Measurements from ENCODE around the gene SHISA2.
"Not testable (repeated sequence)": the region's sequence is repeated elsewhere in the genome, so short reads cannot be mapped to it uniquely, and the experiment has no call there.

Gene SHISA2

DNA sequence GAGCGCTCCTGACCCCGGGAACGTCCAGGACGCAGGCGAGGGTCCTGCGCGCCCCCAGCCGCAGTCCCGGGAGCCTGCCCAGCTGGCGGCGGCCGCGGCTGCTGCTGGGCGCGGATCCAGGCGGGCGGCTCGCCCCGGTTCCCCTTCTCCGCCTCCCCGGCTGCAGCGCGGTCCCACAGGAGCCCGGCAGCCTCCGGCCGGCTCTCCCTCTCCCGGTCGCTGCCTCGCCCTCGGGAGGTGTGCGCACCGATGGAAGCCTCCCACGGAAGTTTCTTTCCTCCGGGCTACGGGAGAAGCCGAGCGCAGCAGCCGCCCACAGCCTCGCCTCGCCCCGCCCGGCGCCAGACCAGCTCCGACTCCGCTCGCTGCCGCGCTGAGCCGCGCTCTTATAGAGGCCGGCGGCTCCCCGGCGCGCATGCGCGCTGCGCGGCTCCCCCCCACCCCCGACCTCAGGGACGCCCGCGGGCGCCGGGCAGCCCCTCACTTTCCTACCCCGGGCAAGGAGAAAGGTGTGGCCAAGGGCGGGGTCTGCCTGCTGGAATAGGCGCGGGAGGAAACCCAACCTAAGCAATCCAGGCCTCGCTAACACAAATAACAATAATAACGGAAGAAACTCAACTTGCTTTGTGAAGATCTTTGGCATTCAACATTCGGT lies at the start of gene SHISA2:
Gene SHISA2 (minus strand): TSS at position 360 of the 655 bp plus-strand sequence. CDS start 1,041 bp downstream, outside the sequence.
- no peak for DNase-seq

DNA sequence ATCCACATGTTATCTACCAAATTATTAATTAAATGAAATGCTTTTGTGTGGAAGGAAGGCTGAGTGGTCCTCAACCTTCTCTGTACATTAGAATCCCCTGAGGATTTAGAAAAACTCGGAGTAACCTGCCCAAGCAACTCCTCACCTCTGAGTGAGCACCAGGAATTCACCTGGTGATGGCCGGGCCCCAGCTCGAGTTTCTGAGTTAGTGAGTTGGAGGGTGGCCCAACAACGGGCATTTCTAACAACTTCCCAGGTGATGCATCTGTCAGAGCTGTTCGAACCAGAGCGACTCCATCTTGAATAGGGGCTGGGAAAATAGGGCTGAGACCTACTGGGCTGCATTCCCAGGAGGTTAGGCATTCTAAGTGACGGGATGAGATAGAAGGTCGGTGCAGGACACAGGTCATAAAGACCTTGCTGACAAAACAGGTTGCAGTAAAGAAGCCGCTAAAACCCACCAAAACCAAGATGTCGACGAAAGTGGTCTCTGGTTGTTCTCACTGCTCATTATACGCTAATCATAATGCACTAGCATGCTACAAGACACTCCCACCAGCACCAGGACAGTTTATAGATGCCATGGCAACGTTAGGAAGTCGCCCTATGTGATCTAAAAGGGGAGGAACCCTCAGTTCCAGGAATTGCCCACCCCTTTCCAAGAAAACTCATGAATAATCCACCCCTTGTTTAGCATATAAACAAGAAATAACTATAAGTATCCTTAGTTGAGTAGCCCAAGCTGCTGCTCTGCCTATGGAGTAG lies 44.2 kb upstream of the SHISA2 start:
- no peak for DNase-seq

DNA sequence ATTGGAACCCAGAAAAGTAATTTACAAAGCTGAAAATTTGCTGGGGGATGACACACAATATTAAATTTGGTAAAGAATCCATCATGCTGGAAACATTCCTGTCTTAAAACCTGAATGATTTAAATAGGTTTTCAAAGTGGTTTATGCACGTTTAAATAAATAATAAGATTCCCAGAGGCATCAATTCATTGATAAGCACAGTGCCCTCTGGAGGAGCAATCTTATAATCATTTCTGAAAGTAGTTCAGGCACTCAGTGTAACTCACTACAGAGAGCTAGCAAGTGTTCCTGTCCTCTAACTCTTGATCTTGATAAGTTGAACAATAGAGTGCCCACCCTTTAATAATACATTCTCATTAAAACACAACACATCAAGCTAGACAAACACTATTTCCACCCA lies 43.5 kb upstream of the SHISA2 start:
- DNase-seq = no peak

DNA sequence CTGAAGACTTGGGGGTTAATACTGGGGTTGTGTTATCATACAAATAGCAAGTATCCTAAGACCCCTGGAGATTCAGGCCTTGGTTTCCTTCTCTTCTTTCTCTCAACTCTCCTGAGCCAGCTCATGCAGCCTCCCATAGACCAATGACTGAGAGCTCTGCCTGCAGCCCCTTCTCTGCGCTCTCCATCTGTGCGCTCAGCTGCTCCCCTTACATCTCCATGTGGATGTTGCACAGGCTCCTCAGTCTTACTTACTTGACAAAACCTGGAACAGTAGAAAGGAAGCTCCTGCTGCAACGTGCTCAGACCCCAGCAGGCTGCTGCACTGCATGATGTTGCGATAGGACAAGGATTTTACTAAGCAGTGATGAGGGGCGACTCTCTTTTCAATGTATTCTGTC lies 25.0 kb upstream of the SHISA2 start:
- not testable (repeated sequence) for DNase-seq

DNA sequence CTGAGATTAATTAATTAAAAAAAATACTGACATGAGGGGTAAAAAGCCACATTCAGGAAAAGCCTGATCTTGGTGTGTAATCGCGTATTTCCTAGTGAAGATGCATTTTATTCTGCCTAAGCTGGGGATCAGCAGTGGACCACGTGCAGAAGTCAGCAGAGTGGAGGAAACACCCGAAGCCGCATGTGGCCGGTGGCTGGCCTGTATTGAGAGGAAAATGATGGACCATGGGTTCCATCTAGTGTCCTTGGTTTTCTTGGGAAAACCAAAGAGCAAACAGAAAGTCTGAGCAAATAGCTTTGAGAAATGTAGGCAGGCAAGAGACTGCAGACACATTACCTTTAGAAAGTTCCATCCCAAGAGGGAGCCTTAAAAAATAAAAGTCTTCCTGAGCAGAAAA lies 23.7 kb upstream of the SHISA2 start:
- DNase-seq = no peak

DNA sequence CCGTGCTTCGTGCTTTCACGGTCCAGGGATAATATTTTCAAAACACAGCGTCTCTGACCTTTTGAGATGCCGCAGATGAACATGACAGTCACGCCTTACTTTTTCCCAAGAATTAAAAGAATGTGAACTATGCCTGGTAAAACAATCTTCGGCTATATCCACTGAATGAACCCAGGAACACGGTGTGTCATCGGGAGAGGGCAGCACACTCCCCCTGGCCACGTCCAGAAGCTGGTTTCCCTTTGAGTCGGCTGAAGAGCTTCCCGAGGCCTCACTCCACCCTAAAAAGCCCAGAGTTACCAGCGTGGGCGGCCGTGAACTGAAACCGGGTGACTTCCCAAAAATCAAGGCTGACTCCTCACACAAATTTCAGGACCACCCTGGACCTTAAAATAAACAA lies 22.9 kb upstream of the SHISA2 start:
- DNase-seq = no peak

DNA sequence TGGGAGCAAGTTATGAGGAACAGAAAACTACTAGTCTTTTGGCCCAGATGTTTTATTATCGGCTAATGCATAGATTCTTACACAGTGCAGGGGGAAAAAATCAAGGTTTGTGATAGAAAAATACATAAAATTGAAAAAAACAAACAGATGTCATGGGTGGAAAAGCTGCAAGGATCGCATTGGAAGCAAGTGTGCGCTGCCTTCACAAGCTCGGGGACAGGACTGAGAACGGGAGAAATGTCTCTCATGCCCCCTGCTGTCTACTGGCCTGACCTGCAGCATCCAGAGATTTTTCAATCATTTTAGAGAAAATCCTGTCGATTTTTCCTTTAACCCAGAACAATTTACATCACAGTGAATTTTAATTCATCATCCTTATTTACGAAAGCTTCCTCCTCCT lies 20.5 kb upstream of the SHISA2 start:
- not testable (repeated sequence) for DNase-seq

DNA sequence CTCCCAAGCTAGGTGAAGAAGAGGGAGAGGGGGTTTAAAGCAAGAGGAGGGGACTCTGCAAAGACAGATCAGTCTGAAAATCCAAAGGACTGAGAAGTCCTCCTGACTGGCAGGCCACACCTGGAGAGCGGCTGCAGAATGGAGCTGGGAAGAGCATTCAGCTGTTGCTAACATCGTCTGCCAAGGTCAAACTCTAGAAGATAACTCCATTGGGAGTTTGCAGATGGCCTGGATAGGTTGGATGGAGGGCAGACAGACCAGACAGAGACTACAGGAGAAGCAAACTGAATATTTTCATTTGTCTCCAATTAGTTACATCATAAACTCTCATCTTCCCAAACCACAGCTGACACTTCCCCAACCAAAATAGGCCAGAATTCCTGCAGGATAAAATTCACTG lies 19.9 kb upstream of the SHISA2 start:
- no peak for DNase-seq

DNA sequence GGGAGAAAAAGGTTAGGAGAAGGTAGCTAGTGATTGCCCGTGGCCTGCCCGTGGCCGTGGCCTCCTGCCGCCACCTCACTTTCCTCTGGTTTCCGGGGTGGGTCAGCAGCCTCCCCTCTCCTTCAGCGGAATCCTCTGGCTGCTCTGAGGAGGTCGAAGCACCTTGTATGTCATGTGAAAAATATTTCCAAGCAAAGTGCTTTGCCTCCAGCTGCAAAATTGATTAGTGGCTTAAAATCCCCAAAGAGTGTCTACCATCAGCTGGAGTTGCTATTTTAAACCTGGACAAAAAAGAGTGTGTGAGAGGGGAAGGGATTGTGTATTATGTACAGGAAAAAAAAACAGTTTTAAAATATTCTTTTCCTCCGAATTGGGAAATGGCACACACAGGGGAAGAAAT lies 17.8 kb upstream of the SHISA2 start:
- not testable (repeated sequence) for DNase-seq

DNA sequence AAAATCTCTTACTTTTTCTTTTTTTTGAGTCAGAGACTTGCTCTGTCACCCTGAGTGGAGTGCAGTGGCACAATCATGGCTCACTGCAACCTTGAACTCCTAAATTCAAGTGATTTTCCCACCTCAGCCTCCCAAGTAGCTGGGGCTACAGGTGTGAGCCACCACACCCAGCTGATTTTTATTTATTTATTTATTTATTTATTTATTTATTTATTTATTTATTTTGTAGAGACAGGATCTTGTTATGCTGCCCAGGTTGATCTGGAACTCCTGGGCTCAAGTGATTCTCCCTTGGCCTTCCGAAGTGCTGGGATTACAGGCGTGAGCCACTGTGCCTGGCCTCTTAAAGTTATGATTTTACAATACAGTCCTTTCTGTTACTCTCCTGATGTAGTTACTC lies 16.6 kb upstream of the SHISA2 start:
- DNase-seq = not testable (repeated sequence)

DNA sequence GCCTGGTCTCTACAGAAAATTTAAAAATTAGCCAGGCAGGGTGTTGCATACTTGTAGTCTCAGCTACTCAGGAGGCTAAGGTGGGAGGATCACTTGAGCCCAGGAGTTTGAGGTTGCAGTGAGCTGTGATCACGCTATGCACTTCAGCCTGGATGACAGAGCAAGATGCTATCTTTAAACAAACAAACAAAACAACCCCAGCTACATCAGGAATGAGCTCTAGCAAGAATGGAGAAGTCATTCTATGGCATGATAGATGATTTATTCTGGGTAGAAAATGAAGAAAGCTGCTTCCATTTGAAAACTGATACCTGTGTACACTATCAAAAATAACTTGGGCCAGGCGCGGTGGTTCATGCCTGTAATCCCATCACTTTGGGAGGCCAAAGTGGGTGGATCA lies 15.8 kb upstream of the SHISA2 start:
- no peak for DNase-seq

DNA sequence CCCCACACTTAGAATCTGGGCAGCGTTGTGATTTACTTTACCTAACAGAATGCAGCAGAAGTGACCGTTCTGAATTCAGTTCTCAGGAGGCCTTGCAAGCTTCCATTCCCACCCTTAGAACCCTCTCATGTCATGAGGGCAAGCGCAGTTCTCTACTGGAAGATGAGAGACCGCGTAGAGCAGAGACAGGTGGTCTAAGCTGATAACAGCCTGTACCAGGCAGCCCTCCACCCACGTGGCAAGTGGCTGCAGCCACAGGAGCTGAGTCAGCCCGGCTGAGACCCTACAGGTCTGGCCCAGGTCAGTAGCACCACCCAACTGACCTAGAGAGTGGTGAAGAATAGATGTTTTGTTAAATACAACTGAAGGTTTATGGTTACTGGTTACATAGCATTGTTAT lies 14.7 kb upstream of the SHISA2 start:
- DNase-seq = not testable (repeated sequence)

DNA sequence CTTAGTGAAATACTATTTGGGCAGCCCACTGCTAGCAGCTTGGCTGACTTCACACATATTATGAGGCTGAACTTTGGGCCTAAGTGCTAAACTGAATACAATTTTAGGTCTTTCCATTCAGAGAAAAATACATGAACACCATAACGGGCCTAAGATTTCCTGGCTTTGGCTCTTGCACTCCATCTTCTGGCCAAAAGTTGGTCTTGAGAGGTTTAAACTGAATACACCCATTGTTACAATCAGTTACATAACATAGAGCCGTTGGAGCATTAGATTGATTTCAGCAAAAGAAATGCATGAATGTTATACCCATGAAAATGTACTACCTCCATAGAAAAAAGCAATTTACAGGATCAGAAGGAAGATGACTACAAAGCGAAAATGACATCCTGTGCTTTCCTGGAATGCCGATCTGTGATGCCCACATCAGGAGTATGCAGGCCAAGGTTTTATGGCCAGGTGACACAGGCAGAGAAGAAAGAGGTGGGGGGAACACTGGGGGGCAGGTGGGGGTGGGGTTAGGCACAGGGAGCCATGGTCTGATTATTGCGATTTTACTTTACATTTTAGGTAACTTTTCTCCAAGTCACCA lies 11.1 kb upstream of the SHISA2 start:
- DNase-seq = no peak

DNA sequence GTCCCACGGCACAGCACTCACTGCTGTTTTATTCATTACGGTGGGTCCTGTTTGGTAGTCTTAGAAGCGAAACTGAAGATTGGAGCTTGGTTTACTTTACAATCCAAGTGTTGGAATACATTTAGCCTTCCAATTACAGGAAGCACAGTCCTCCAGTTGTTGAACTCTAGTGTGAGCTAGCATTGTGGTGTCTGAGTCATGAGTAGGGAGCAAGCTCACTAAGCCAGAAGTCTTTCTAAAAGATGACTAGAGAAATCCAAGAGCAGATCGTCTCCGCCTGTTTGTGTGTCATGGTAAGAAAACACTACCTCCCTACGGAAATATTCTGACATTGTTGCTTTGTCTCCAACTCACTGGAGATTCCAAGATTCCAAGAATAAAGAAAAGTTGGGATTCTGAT lies 10.1 kb upstream of the SHISA2 start:
- no peak for DNase-seq

DNA sequence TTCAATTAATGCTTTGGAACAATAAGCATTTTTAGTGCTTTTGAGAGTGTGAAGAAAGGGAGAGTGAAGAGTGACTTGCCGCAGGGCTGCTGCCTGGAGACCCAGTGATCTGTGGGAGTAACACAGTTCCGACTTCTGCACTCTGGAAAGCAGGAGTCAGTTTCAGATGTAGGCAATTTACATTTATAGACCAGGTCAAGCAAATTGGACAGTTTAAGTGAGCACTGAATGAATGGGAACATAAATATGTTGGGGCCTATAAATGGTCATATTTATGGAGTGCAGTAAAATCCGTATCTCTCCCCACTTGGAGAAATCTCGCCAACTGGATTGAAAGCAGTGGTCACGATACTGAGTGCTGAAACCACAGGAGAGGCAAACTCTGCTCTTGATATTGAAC lies 9.4 kb upstream of the SHISA2 start:
- no peak for DNase-seq

DNA sequence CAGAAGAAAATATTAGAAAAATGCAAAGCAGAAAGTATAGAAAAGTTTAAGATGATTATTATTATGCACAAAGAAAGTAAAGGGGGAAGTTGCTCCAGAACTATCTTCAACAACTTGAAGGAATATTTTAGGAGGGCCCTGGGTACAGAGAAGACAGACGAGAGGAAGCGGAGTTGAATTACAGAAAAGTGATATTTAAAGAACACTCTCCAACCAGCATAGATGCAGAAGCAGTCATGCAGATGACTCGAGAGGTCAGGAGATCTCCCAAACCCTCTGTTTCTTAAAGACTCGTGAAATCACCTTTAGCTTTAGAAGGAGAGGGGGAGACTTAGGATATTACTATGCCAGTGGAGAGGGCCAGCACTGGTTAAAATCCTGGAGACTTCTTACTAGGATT lies 8.5 kb upstream of the SHISA2 start:
- no peak for DNase-seq

DNA sequence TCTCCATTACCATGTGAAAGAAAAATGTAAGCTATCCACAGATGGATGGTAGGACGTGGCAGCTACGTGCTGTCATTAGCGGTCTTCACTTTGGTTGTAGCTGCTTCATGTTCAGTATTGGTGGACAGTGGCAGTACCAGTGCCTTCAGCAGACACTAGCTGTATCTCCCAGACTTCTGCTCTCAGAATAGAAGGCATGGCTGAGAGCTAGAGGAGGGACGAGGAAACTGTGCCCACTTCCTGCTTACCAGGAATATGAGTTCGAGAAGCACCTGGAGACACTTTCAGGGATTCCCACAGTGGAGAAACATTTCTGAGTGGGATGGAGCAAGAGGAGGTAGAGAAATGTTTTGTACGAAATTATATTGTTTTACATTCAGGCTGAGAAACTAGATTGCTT lies 6.9 kb upstream of the SHISA2 start:
- no peak for DNase-seq

DNA sequence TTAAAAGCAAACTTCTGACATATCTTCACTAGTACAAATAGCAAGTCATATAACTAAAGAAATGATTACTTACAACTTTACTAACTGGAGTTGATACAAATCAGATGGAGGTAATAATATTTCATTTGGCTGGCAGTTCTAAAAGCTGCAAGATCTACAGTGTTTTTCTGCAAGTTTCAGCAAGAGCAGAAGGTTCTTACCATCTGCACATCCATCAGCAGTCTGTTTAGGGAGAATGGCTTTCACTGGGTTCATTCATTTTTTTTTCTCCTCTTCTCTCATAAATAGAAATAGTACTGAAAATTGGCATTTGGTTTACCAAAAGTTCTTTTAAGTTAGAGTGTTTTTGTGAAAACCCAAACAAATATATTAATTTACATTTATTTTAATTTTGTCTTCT lies 3.1 kb upstream of the SHISA2 start:
- no peak for DNase-seq

DNA sequence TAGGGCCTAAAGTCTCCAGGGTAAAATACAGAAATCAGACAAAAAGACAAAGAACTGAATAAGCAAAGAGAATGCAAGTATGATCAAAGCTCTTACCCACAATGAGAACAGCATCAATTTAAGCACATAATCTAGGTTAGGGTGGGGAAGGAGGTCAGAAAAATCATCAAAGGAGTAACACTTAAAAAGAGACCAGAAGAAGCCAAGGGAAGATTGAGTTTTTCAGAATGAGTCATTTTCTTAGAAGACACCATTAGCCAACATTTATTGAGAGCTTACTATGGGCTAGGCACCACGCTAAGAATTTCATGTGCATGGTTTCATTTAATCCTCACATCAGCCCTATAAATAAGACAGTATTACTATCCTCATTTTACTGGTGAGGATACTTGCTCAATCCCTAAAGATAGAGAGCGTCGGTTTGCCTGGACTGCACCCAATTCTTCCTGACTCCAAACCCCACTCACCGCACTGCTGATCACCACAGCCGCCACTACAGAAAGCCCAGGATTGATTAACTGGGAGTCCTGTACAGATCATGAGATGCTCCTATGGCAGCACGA lies 1.7 kb upstream of the SHISA2 start:
- DNase-seq = no peak

DNA sequence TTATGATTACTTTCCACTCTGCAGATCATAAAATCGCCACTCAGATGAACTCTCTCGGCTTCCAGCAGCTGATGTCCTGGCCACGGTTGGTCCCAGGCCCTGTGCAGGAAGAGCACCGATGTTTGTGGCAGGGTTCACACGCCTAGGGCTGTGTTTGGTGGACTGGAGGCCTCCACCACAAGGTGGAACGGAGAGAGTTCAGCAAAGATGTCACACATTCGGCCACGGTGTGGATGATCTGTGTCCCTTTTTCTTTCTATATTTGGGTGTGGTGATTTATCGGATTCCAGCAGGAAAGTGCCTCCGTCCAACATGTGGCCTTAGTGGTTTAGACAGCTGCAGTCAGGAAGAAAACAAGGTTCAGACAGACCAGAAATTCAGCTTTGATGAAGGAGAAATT lies 521 bp upstream of the SHISA2 start:
- no peak for DNase-seq

DNA sequence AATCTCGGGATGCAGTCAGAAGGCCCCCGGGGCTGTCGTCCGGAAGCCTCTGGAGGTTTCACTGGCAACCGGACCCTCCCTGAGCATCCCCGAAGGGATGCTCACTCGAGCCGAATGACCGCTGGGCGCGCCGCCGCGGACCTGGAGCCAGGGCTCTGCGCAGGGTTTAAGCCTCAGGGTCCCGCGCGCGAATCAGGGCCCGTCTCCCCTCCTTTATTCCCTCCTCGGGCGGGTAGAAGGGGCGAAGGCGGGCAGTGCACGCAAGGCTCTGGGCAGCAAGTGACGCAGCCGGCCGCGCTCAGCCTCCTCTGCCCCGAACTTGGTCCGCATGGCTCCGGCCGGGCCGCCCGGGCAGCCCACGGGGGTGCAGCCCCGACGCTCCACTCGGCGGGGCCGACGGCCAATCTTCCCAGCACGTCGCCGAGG lies 572 bp downstream of the SHISA2 start:
- DNase-seq = no peak

DNA sequence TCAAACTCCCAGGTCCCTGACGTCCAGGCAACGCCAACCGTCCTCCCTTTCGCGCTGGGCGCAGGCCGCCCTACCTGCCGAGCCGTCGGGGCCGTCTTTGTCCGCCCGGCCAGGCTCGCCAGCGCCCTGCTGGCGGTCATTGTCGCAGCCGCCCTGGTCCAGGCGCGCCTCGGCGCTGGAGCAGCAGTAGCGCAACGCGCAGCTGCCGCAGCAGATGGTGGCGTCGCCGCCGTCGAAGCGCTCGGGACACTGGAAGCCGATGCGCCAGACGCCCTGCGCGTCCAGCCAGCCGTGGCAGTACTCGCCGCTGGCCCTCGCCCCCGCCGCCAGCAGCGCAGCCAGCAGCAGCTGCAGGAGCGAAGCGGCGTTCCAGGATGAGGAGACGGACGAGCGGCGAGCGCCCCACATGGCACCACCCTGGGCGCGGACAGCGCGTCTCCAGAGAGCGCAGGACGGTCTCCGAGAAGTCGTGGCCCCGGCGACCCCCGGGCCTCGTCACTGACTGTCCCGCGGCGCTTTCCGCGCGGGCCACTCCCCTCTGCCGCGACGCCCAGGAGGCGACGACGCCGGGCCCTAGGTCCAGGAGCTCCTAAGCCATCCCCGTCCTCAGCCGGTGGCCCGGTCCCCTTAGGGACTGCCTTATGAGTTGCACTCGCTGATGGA lies 1.1 kb downstream of the SHISA2 start:
- DNase-seq = no peak

DNA sequence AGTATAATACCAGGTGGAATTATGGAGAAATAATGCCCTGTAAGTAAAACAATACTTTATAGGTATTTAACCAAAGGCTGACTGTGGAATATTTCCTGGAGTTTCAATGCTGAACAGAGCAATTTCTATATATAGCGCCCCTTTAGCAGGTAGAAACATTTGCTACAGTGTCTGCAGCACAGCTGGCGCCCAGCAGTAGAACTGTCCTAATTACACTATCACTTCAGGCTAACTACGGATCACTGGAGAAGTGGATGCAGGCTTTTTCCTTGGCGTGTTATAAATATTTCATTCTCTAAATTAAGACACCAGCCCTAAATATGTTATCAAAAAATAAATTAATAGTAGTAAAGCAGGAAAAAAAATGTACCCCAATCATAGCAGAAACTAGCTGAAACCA lies 3.1 kb downstream of the SHISA2 start:
- DNase-seq = no peak
